ENCODE data around the gene PLEKHM2.

The PLEKHM2 gene

DNA sequence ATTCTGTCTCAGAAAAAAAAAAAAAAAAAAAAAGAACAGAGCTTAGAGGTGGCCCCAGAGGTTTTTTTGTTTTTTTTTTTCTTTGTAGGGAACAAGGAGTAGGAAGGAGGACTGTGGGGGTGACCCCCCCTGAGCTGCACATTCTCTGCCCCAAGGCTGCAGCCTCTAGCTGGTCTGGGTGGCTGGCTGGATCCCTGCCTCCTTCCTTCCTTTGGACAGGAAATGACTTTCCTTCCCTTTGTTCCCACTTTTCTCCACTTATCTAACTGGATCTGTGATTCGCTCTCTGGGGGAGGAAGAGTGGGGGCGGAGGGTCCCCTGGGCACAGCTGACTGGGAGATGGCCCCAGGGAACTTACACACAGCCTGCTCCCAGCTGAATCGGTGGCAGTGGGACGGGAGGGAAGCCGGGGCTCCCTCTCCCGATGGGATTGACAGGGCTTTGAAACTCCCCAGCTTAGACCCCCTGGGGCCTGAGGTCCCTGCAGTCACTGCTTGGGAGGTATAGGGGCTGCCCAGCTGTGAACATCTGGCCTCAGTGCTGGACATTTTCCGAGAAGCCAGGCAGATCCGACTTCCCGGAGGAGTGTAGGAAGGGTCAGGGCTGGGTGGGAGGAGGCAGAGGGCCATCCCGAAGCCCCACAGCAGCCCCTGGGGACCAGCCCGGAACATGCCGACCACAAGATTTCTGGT lies 76.5 kb downstream of the PLEKHM2 start:
- peak; percentile 65 for DNase-seq (ENCODE audit: low spot score)

DNA sequence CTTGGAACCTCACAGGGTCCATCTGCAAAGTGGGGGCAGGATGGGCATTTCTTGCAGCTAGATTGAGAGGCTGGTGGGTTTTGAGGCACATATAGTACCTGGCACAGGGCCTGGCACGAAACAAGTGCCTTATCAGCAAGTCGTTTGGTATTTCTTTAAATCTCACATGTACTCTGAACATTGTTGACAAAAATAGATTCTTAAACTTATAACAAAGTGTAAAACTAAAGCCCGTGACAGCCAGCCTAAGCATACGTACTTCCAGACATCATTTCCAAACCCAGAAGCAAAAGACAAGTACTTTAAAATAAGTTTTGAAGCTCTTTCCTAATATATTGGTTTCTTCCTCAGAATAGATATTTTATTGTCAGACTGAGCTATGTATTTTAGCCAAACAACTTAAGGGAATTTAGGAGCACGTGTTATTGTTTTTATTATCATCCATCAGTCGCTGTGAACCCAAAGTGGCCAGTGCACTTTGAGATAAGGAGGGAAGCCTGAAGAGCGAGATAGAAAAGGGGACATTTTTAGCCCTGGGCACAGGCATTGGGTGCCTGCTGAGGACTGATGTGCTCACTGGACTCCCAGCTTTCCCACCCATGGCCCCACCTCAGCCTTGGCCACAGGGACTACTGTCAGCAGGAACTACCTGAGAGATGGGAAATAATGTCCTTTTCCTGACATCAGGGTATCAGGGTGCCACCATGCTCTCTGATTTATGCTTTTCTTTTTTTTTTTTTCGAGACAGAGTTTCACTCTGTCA lies 77.4 kb downstream of the PLEKHM2 start:
- DNase-seq (ENCODE audit: low spot score): no peak

DNA sequence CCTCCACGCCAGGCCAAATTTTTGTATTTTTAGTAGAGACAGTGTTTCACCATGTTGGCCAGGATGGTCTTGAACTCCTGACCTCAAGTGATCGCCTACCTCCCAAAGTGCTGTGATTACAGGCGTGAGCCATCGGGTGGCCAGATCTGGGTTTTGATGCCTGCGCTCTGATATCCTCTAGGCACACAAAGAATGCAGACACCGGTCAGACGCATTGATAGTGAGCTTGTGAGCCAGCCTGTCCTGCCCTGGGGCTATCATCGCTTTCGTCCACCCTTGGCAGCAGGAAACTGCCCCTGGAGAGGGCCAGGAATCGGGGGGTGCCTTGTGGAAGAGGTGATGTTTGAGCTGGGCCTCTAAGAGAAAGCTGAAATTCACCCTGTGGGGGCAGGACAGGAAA lies 78.4 kb downstream of the PLEKHM2 start:
- DNase-seq (ENCODE audit: low spot score): no peak

DNA sequence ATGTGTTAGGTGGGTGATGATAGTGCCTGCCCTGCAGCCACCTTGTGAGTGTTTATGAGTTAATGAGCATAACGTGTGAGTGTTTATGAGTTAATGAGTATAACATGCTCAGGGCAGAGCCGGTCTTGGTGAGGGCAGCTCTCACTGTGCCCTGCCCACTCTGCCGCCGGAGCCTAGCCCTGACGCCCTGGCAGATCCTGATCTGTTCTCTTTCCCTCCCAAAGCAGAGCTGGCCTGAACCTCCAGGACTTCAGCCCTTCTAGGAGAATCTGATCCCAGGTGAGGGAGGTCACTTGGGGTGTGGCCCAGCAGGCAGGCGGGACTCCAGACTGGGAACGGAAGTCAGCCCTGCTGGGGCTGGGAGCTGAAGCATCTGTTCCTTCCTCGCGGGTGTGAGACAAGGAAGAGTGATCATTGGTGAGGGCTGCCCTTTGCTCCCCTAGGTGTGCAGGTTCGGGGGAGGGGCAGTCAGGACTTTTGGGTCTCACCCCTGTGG lies 80.2 kb downstream of the PLEKHM2 start:
- peak; percentile 62 for DNase-seq (ENCODE audit: low spot score)

DNA sequence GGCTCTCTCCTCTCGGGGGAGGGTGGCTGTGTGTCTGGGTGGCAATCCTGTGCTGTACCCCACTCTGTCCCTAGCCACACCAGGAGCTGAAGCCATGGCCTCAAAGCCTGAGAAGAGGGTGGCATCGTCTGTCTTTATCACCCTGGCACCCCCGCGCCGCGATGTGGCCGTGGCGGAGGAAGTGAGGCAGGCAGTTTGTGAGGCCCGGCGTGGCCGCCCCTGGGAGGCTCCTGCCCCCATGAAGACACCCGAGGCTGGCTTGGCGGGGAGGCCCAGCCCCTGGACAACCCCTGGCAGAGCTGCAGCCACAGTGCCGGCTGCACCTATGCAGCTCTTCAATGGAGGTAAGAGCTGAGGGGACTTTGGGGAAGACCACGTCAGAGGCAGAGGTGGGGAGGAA lies 80.8 kb downstream of the PLEKHM2 start:
- DNase-seq (ENCODE audit: low spot score): no peak

DNA sequence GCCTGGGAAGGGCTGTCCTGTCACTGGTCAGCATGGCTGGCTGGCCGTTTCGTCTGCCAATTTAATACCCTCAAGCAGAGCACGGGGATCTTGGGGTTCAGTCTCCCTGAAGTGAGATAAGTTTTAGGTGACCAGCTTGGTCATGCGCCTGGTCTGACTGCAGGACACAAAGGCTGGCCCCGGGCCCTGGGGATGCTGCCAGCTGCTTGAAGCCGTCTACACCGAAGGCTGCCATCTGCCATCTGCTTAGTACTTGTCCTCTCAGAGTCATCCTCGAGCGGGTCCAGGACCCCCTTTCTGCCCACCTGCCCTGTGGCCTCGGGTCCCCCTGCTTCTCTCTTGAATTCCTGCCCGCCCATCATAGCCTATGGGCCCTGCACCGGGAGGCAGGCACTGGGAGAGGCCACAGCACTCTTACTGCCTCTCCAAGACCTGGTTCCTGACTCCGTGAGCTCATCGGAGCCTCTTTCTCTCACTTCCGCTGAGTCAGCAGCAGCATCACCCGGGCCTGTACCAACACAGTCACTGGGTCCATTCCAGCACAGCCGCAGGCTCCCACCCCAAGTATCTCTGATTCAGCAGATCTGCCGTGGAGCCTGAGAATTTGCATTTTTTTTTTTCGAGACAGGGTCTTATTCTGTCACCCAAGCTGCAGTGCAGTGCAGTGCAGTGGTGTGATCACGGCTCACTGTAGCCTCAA lies 81.5 kb downstream of the PLEKHM2 start:
- no peak for DNase-seq (ENCODE audit: low spot score)

DNA sequence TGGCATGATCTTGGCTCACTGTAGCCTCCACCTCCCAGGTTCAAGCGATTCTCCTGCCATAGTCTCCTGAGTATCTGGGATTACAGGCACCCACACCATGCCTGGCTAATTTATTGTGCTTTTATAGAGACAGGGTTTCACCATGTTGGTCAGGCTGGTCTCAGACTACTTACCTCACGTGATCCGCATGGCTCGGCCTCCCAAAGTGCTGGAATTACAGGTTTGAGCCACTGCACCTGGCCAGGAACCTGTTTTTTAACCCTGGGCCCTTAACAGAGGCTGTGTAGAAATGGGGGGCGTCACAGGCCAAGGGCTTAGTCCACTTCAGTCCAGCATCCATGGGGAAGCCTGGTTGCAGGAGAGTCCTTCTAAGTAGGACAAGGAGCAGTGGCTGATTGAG lies 83.8 kb downstream of the PLEKHM2 start:
- no peak for DNase-seq (ENCODE audit: low spot score)

DNA sequence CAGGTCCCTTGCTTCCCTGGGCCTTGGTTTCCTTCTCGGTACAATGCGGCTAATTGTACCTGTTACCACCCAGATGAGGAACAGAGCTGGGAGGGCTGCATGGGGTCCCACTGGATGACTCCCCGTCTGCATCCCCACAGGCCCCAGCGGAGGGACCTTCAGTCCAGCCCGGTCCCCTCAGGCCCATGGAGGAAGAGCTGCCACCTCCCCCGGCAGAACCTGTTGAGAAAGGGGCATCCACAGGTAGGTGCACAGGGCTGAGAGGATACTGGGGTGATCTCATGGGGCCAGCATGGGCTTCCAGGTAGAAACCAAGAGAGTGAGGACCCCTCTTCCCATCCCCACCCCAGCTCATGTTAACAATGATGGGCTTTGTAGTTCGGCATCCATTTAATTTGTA lies 84.3 kb downstream of the PLEKHM2 start:
- no peak for DNase-seq (ENCODE audit: low spot score)

DNA sequence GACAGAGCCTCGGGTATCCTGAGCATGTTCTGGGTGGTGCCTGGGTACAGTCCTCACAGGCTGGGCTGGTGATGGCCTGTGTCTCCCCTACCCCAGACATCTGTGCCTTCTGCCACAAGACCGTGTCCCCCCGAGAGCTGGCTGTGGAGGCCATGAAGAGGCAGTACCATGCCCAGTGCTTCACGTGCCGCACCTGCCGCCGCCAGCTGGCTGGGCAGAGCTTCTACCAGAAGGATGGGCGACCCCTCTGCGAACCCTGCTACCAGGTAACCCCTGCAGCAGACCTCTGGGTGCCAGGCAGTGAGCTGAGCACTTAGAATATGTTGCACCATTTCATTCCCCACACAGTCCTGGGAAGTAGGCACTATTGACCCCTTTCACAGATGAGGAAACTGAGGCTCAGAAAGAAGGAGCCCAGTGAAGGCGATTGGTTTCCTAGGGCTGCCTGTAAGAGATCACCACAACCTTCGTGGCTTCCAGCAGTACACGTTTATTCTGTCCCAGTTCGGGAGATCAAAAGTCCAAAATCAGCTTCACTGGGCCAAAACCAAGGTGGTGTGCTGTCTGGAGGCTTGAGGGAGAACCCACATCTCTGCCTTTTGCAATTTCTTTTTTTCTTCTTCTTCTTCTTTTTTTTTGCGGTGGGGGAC lies 86.3 kb downstream of the PLEKHM2 start:
- no peak for DNase-seq (ENCODE audit: low spot score)

DNA sequence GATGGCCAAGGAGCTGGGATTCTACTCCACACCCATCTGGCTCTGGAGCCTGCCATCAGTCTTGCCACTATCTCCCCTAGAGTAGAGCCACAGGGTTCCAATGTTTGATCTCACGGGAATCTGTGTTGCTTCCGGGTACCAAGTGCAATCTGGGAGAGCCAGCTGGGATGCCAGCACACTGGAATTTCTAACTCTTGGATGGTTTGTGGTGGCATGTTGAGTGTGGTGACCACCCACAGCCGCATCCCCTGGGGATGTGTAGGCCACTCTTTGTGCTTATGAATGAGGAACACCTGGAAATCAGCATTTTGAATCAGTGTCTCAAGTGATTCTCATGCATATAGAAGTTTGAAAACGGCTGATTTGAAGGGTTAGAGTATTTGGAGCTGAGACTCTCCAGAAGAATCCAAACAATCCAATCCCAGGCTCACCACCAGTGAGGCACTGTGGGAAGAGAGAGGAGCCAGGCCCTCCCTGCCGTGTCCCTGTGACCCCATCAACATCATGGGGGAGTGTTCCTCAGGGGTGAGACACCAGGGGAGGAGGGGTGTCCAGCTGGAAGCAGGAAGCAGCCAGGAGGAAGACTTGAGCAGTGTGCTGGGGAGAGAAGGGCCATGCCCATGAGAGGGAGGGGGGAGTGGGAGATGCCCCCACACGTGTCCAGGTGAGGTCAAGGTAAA lies 87.9 kb downstream of the PLEKHM2 start:
- no peak for DNase-seq (ENCODE audit: low spot score)

DNA sequence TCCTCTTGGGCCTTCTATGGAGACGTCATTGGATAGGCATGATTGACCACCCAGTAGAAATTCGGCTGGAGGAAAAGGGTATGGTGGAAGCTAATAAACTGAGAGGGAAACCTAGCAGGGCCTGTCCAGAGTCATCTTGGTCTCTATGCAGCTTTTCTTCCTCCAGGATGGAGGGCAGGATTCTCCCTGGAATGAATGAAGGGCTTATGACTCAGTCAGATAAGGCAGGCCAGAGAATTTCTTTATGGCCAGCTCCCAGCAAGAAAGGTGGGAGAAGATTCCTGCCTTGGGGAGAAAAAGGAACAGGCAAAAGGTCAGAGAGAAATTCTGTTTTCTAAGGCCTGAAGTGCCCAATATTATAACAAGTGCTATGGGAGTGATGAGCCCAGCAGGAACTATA lies 91.6 kb downstream of the PLEKHM2 start:
- no peak for DNase-seq (ENCODE audit: low spot score)

DNA sequence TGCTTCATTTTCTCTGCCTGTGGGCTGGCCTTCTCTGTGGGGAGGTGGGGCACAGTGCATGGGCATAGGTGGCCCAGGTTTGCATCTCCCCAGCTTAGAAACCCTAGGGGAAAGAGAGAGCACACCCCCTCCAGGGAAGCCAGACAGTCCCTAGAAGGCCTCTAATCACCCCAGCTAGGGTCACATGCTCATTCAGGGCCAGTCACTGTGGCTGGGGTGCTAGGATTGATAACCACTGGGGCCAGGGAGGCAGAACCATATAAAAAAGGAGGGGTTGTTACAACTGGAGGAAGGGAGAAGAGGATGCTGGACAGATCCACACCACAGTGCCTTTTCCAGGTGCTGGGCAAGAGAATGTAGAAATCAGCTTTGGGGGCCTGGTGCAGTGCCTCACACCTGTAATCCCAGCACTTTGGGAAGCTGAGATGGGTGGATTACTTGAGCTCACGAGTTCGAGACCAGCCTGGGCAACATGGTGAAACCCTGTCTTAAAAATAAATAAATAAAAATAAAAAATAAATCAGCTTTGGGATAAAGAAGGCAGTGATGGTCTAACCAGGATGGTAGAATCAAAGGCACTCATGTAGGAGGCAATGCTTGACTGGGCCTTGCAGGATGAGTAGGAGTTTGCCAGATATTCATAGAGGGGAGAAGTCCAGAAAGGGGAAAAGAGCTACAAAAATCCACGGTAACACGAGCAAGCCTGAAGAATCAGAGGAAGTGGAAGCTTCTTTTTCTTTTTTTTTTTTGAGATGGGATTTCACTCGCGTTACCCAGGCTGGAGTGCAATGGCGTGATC lies 94.0 kb downstream of the PLEKHM2 start:
- DNase-seq (ENCODE audit: low spot score): no peak
